Placental pericyte (primary cell): Measurements from ENCODE around the gene ADGRB2. TPM values are rescaled to one million over a fixed set of nuclear protein-coding genes. Genes with fewer than 3 reads are reported as not detected.

Source experiments
- small RNA-seq: library from RNA; depleted of rRNA; stranded (forward); fragments of <200 nt; gene quantifications from one replicate; pipeline ENCODE3, GENCODE V24; 2012; ENCODE audit warnings: low replicate concordance
- total RNA-seq: library from RNA; depleted of rRNA; stranded (reverse); fragments of >200 nt; gene quantifications from 2 replicates; pipeline ENCODE4 v1.2.3, GENCODE V29; 2012

ADGRB2 gene, protein sequence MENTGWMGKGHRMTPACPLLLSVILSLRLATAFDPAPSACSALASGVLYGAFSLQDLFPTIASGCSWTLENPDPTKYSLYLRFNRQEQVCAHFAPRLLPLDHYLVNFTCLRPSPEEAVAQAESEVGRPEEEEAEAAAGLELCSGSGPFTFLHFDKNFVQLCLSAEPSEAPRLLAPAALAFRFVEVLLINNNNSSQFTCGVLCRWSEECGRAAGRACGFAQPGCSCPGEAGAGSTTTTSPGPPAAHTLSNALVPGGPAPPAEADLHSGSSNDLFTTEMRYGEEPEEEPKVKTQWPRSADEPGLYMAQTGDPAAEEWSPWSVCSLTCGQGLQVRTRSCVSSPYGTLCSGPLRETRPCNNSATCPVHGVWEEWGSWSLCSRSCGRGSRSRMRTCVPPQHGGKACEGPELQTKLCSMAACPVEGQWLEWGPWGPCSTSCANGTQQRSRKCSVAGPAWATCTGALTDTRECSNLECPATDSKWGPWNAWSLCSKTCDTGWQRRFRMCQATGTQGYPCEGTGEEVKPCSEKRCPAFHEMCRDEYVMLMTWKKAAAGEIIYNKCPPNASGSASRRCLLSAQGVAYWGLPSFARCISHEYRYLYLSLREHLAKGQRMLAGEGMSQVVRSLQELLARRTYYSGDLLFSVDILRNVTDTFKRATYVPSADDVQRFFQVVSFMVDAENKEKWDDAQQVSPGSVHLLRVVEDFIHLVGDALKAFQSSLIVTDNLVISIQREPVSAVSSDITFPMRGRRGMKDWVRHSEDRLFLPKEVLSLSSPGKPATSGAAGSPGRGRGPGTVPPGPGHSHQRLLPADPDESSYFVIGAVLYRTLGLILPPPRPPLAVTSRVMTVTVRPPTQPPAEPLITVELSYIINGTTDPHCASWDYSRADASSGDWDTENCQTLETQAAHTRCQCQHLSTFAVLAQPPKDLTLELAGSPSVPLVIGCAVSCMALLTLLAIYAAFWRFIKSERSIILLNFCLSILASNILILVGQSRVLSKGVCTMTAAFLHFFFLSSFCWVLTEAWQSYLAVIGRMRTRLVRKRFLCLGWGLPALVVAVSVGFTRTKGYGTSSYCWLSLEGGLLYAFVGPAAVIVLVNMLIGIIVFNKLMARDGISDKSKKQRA (N-terminal part only)
- total RNA-seq: 14.0 and 15.5 TPM in 2 replicates

GRCh38 chr1:31764312-31765040 is at the start of gene ADGRB2:
ADGRB2 (minus strand) TSS chr1:31764340; CDS start chr1:31757221, 7,119 bp downstream.

DNA sequence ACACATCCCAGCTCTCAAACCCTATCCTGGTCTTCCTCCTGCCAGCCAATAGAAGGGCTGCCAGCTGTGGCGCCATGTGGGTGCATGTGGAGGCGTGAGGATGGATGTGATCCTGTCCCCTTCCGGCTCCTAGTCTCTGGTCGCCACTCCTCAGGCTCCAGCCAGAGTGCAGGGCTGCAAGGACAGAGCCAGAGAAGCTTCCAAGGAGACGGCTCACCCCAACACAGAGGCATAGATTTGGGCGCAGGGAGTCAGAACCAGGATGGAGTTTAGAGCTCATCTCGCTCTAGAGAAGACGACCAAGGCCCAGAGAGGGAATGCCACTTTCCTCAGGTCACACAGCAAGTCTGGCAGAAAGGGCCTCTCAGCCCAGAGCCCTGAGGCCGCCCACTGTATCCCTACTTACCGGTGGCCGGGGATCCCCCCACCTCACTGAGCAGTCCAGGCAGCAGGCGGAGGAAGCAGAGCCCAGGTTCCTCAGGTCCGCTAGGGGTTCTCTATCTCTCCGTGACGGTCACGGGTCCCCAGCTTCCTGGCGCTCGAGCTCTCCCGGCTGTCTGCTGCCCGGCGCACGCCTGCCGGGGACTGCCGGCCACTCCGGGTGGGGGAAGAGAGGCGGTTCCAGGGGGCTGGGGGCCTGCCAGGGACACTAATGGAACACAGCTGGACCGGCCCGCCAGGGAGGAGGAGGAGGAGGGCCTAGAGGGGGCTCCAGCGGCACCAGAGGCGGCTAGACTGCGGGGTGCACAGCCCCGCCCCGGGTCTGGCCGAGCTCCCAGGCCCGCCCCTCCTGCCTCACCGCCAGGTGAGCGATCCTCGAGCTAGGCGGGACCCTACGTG is 60.5 kb downstream of the ADGRB2 start, which contains the start of gene COL16A1:
Gene COL16A1, minus strand, starts transcription at position 587 of the 840 bp plus-strand sequence. CDS start 1,824 bp downstream, outside the sequence.

Small RNA genes within 50 kb of the gene (small RNA-seq; reads per million reads assigned to genes)
- not detected for gene MIR4254

Other genes with a start within 250 kb of the ADGRB2 start
- 13.5 and 65.9 TPM in 2 replicates for gene TINAGL1, start 187.8 kb downstream of the ADGRB2 start, total RNA-seq
- not detected in 2 replicates for gene HCRTR1, start 146.7 kb downstream of the ADGRB2 start, total RNA-seq
- gene PEF1, start 119.5 kb downstream of the ADGRB2 start, total RNA-seq: 92.9 and 103 TPM in 2 replicates
- 101 and 309 TPM in 2 replicates for gene COL16A1, start 60.3 kb downstream of the ADGRB2 start, total RNA-seq
- gene SPOCD1, start 51.7 kb upstream of the ADGRB2 start, total RNA-seq: 56.7 and 148 TPM in 2 replicates
- 514 and 642 TPM in 2 replicates for gene PTP4A2, start 174.0 kb upstream of the ADGRB2 start, total RNA-seq
- gene KHDRBS1, start 249.5 kb upstream of the ADGRB2 start, total RNA-seq: 49.0 and 61.4 TPM in 2 replicates